ENCODE data around the gene POLR2E.

GRCh38 chr19:1089891-1090290 is 5.3 kb downstream of the POLR2E start:
- no peak for TF ChIP-seq CTCF (IDR thresholded peaks at IDR 0.05; ENCODE audit: low read depth, low read length, poor library complexity, severe bottlenecking)
- TF ChIP-seq EZH2phosphoT487 (IDR thresholded peaks at IDR 0.05; ENCODE audit: borderline replicate concordance, low read length): no peak
